NOMO-1 treated with dmso at 0.1 percent for 144 hours (cell line): ENCODE measurements around the gene VARS2.
"Not testable (repeated sequence)": the region's sequence is repeated elsewhere in the genome, so short reads cannot be mapped to it uniquely, and the experiment has no call there.

Experiments
- DNase-seq: peaks from one replicate; lab custom pipeline; 2025; ENCODE audit not compliant: unreplicated experiment; lab: John Stamatoyannopoulos, UW

Gene VARS2

GRCh38 chr6:30914076-30914853 is at the start of gene VARS2:
TSS of gene VARS2 (plus strand) at chr6:30914238. CDS start at chr6:30914837, 599 bp downstream.
- peak; percentile 85 for DNase-seq

GRCh38 chr6:30864325-30864724 is 49.7 kb upstream of the VARS2 start:
- DNase-seq: no peak

GRCh38 chr6:30869241-30869749 is 44.7 kb upstream of the VARS2 start:
- not testable (repeated sequence) for DNase-seq

- no peak for DNase-seq
Observed at GRCh38 chr6:30870546-30870945, 43.5 kb upstream of the VARS2 start.

- DNase-seq: no peak
Observed at GRCh38 chr6:30871592-30872183, 42.4 kb upstream of the VARS2 start.

GRCh38 chr6:30873137-30873640 is 40.8 kb upstream of the VARS2 start:
- no peak for DNase-seq

- DNase-seq: not testable (repeated sequence)
Observed at GRCh38 chr6:30873795-30874194, 40.2 kb upstream of the VARS2 start.

- DNase-seq: no peak
Observed at GRCh38 chr6:30875244-30876038, 38.6 kb upstream of the VARS2 start.

GRCh38 chr6:30876039-30876730 is 37.9 kb upstream of the VARS2 start:
- no peak for DNase-seq

GRCh38 chr6:30877419-30878262 is 36.4 kb upstream of the VARS2 start:
- peak; percentile 55 for DNase-seq

- DNase-seq: no peak
Observed at GRCh38 chr6:30879684-30880427, 34.2 kb upstream of the VARS2 start.

- no peak for DNase-seq
Observed at GRCh38 chr6:30880698-30881252, 33.3 kb upstream of the VARS2 start.

- DNase-seq: no peak
Observed at GRCh38 chr6:30881392-30882203, 32.4 kb upstream of the VARS2 start.

- no peak for DNase-seq
Observed at GRCh38 chr6:30882204-30882758, 31.8 kb upstream of the VARS2 start.

GRCh38 chr6:30882759-30883684 is 31.0 kb upstream of the VARS2 start:
- DNase-seq: no peak

- DNase-seq: no peak
Observed at GRCh38 chr6:30883685-30884520, 30.1 kb upstream of the VARS2 start, which contains the start of gene DDR1. TSS of gene DDR1 (plus strand) at chr6:30884519. CDS start at chr6:30888730, 4,211 bp downstream.
